Keratinocyte (primary cell): Measurements from ENCODE around the gene GRB10.
A peak's percentile ranks its signal among the peaks of the same experiment; 100 is the strongest.

ENCODE experiments used
- EZH2 ChIP-seq: IDR thresholded peaks from one replicate; pipeline ENCODE4 v1.6.1; 2012; ENCODE audit warnings: inconsistent platforms, mild to moderate bottlenecking, low read length, moderate library complexity
- TF ChIP-seq, protein P1 (sequence below), 3 experiments: IDR thresholded peaks in 1 of 3; conservative IDR thresholded peaks in 1 of 3; optimal IDR thresholded peaks in 1 of 3; 2 replicates in 2 of 3; 3 replicates in 1 of 3; pipeline versions ENCODE3 to v1.5.1; 2011; ENCODE audit warnings: low read length in 3 of 3, mild to moderate bottlenecking in 3 of 3, moderate library complexity in 2 of 3, control low read depth in 1 of 3, inconsistent platforms in 1 of 3; ENCODE audit not compliant: insufficient read depth in 2 of 3; ENCODE audit errors: extremely low read depth in 1 of 3

- TF ChIP-seq EZH2 = no peak
- TF ChIP-seq, protein P1, sequence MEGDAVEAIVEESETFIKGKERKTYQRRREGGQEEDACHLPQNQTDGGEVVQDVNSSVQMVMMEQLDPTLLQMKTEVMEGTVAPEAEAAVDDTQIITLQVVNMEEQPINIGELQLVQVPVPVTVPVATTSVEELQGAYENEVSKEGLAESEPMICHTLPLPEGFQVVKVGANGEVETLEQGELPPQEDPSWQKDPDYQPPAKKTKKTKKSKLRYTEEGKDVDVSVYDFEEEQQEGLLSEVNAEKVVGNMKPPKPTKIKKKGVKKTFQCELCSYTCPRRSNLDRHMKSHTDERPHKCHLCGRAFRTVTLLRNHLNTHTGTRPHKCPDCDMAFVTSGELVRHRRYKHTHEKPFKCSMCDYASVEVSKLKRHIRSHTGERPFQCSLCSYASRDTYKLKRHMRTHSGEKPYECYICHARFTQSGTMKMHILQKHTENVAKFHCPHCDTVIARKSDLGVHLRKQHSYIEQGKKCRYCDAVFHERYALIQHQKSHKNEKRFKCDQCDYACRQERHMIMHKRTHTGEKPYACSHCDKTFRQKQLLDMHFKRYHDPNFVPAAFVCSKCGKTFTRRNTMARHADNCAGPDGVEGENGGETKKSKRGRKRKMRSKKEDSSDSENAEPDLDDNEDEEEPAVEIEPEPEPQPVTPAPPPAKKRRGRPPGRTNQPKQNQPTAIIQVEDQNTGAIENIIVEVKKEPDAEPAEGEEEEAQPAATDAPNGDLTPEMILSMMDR (optimal IDR thresholded peaks at IDR 0.05 in 1 of 3, IDR thresholded peaks at IDR 0.05 in 1 of 3, conservative IDR thresholded peaks at IDR 0.05 in 1 of 3; ENCODE audit: extremely low read depth in 1 of 3, insufficient read depth in 2 of 3, low read length in 3 of 3) = peak in 2 of 3 experiments; percentile 8 to 51
These were observed 13.1 kb upstream of the GRB10 start for GRCh38 chr7:50795831-50796230.
